Activated CD8-positive, alpha-beta memory T cell treated with anti-CD3 and anti-CD28 coated beads, Interleukin-2, amount 50 U/mL, for 24 hours (primary cell): Measurements from ENCODE around the gene RNASE11.
"Not testable (repeated sequence)": the region's sequence is repeated elsewhere in the genome, so short reads cannot be mapped to it uniquely, and the experiment has no call there.

Experiments
- DNase-seq: peaks from one replicate; pipeline ENCODE4 v3.0.0-alpha.2; 2020; ENCODE audit errors: extremely low read depth

Gene RNASE11

DNA sequence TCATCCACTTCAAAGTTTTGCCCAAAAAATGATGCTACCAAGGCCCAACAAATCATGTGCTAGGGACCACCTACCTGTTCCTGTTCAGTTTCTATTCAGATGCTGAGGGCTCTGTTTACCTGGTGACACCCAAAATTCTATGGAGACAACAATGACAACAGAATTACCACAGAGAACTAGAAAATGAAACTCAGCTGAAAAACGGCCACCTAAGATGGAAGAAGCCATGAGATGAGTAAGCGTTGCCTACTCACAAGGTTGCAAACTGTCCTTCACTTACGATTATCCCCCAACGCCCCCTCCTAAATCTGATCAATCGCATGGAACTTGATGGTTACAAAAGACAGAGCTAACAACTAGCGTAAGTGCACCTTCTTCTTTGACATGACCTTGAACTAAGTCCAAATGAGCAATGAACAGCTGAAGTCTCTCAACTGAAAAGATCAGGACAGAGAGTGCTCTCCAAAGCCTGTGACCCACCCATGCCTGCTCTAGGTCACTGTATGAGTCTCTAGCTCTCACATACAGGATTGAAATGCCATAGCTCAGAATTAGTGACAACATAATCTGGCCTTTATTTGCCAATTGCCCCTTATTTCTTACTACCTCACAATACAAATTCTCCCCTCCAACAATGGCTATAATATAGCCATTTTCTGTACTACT is at the start of gene RNASE11:
Gene RNASE11, minus strand, starts transcription at position 513 of the 666 bp plus-strand sequence.
- no peak for DNase-seq

GRCh38 chr14:20632831-20633691 is 45.3 kb upstream of the RNASE11 start:
- no peak for DNase-seq

- DNase-seq, result no peak
These were observed 44.6 kb upstream of the RNASE11 start for GRCh38 chr14:20632448-20632830.

GRCh38 chr14:20631880-20632389 is 44.1 kb upstream of the RNASE11 start:
- DNase-seq, result no peak

DNA sequence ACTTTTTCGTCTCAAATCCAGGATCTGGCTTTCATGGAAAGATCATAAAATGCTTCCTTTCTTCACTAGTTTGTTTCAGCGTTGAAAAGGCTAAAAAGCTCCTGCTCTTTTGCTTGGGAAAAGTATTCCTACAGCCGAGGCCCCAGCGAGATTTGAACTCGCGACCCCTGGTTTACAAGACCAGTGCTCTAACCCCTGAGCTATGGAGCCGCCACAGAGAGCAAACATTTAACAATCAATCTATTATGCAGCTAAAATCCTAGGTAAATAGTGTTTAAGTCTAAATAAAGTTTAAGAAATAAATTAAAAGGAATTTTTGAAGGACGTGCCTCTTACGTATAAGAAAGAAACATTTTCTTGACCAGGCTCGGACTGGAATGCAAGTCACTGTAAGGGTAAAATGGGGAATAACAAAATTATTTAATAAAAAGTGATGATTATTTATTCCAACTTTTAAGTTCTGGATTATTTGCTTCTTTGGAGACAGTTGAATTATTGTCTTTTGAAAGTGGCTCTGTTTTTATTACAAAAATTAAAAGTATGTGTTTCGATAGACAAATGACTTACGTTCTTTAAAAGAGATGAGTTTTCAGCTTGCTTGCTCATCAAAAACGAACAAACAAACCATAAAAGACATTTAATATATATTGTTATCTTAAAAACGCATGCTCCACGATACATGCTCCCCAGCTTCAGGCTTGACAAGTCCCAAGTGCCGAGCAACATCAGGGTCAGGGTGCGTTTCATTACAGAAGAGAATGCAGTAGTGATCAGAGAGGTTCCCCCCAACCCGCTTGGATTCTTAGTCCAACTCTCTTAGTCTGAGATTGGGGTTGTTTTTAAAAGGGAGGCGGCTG is 43.5 kb upstream of the RNASE11 start:
- no peak for DNase-seq

DNA sequence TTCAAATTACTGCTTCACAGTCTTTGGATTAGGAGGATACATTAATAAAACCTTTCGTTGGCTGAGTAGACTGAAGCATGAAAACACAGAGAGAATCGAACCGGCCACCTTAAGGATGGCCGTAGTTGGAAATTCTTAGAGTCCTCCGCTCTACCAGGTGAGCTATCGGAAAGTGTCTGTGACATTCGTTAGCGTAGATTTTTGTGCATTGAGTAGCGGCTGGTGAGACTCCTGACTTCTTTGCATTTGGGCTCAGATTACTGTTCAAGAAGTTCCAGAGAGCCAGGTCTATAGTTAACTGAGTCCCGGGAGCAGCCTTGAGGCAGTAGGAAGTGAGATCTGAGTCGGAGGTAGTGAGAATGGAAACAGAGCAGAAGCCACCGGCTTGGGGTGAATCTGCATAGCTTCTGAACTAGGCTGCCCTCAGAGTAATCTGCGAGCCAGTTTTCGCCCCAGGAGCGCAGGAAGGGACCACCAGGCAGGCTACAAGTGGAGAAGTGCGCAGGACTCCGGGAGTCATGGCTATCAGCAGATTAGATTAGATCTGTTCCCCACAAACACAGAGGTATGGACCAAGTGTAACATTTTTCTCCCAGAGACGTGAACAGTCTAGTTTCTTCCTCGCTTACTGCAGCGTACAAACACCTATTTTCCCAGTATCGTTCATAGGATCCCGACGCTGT is 42.7 kb upstream of the RNASE11 start:
- no peak for DNase-seq

GRCh38 chr14:20628063-20628854 is 40.5 kb upstream of the RNASE11 start:
- DNase-seq, result no peak

DNA sequence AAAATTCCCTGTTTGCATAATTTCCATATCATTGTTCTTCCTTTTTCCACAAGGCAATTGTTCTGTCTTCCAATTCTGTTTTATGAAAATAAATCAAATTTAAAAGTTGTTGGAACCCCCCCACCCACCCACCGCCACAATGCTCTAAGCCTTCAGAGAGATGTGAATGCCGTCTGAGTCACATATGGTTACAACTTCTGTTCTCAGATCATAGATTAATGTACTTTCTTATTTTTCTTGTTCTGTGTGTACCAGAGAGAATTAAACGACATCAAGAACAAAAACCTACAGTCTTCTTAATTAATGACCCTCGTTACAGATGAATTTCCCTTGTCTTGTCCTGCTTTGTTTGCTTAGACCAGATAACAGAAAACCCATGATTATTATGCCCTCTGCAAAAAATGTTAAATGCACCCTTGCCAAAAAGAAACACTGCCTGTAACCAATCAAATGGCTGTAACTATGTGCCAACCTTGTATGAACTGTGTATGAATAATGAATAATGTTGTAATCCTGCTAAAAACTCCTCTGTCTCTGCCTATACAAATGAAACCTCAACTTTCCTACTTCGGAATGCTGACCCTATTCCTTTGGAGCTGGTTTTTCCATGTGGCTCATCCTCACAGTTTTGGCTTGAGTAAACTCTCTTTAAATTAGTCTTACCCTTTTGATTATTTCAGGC is 39.7 kb upstream of the RNASE11 start:
- no peak for DNase-seq

- no peak for DNase-seq
These were observed 38.5 kb upstream of the RNASE11 start for GRCh38 chr14:20626274-20626673.

- DNase-seq, result no peak
These were observed 36.8 kb upstream of the RNASE11 start for GRCh38 chr14:20624495-20625070.

DNA sequence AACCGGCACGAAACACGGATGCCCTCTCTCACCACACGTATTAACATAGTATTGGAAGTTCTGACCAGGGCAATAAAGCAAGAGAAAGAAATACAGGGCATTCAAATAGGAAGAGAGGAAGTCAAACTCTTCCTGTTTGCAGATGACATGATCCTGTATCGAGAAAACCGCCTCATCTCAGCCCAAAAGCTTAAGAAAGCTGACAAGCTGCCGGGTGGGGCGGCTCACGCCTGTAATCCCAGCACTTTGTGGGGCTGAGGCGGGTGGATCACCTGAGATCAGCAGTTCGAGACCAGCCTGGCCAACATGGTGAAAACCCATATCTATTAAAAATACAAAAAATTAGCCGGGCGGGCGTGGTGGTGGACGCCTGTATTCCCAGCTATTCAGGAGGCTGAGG is 36.0 kb upstream of the RNASE11 start:
- no peak for DNase-seq

DNA sequence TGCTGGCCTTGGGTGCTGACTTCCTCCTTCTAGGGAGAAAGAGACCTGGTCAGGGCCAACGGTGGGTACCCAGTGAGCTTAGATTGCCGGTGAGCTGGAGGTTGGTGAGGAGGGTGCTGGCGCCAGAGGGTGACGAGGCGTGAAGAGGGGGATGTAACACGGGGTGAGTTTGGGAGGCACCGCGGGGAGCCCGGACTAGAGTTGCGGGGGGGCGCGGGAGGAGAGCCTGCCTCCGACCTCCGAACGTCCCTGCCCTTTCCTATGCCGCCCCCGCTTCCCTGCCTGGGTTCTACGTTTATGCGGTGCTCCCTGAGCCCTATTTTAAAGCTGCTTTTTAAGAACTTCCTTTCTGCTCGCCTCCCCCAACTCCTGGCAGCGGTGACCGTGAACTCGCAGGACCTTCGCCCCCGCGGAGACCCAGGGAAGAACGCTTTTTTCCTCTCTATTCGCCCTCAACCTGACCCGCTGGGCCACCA is 35.1 kb upstream of the RNASE11 start:
- DNase-seq, result no peak

DNA sequence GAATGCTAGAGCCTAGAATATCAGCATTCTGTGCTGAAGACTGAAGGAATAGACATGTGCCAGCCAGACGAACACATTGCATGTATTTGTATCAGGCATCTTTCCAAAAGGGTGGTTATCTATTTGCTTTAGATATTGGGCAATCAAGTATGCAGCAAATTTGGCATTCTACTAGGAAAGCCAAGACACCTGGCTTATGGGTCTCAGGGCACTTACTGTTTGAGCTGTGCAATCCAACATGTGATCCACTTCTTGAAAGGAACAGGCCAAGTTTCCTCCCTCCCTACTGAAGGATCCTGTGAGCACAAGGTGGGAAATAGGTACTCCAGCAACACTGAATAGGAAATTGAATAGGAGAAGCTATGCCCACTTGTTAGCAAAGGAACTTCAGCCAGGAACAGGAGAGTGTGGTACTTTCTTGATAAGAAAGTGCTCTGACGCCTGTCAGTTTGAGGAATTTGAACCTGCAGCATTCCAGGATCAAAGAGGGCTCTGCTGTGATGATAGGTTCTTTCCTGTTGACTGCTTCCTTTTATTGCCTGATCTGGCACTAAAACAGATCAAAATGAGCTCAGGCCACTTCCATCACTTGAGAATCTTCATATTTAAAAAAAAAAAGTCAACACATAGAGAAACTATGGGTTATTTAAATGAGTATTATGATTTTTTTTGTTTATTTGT is 33.1 kb upstream of the RNASE11 start:
- DNase-seq, result no peak

- DNase-seq, result not testable (repeated sequence)
These were observed 31.9 kb upstream of the RNASE11 start for GRCh38 chr14:20619688-20620087.

- no peak for DNase-seq
These were observed 30.5 kb upstream of the RNASE11 start for GRCh38 chr14:20618271-20618749.

GRCh38 chr14:20617138-20618003 is 29.6 kb upstream of the RNASE11 start:
- no peak for DNase-seq

DNA sequence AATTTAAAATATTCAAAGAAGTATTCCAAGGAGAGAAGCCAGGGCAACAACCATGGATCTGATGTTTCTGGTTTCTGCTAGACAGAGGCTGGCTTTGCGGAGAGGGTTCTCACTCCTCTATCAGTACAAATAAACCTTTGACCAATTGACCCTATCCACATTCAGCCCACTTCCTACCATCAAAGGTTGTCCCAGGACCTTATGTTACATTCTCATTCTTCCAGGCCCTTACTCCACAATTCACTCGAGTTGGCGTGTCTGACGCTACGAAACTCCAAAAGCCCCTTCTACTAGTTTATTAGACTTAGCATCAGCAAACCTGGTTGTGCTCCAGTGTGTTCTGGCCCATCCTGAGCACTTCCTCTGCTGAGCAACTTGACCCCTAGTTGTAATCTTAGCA is 28.2 kb upstream of the RNASE11 start:
- no peak for DNase-seq
